Left renal cortex interstitium (tissue), 4 donors: ENCODE measurements around the gene GLB1L3. TPM values are rescaled to one million over a fixed set of nuclear protein-coding genes. Genes with fewer than 3 reads are reported as not detected.
"Not testable (repeated sequence)": the region's sequence is repeated elsewhere in the genome, so short reads cannot be mapped to it uniquely, and the experiment has no call there.

Experiments
- DNase-seq, 4 donors: peaks; one replicate each; pipeline ENCODE4 v3.0.0-alpha.2; 2013; ENCODE audit warnings: low read depth in 4 of 4, low spot score in 2 of 4, missing footprints in 1 of 4
- polyA plus RNA-seq, 4 donors: library from polyadenylated mRNA; unstranded; fragments of 120-200 nt; gene quantifications; one replicate each; pipeline ENCODE4 v1.2.1, GENCODE V29; 2013; ENCODE audit not compliant: insufficient read length in 4 of 4

Gene GLB1L3
- polyA plus RNA-seq, 4 donors = 1.1 to 2.1 (median 1.3) TPM

- DNase-seq = no peak
These were observed 36.6 kb downstream of the GLB1L3 start for GRCh38 chr11:134312807-134313206.

DNA sequence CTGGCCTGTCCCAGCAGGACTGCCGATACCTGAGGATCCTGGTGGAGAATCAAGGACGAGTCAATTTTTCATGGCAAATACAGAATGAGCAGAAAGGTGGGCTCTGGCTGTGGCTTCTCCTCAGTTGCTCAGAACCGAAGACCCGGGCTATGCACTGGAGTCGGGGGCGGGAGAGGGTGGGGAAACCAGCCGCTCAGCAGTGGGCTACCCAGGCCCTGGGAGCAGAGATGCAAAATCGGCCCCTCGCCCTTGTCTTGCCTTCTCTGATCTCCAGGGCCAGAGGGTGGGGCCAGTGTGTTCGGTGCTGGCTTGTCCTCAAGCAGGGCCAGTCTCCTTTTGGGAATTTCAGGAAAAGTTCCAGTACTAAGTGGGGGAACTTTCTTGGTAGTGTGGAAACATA is 37.2 kb downstream of the GLB1L3 start:
- DNase-seq = no peak

DNA sequence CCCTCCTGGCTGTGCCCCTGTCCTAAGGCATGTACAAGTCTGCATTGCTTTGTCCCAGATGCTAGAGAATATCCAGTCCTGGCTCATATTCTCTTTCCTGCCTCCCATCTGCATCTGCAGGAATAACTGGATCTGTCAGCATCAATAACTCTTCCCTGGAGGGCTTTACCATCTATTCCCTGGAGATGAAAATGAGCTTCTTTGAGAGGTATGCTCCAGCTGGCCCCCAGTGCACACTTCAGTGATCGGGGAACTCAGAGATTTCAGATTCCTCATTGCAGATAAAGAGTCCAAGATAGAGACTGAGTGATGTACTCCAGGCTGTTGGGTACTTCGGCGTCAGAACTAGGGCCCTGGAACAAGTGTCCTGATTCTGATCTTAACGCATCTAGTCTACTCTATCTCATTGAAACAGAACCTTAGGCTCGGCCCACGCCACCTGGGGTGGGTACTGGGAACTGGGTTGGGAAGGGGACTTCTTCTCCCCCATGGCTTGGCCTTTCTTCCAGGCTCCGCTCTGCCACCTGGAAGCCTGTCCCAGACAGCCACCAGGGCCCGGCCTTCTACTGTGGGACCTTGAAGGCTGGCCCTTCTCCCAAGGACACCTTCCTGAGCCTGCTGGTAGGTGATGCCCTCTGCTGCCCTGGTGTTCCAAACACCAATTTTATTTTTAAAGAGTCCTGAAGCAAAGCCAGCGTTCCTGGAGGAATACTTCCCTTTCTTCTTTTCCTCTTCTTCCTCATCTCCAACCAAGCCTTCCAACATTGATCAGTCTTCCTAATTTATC is 37.8 kb downstream of the GLB1L3 start:
- DNase-seq = no peak

- DNase-seq = no peak
These were observed 40.9 kb downstream of the GLB1L3 start for GRCh38 chr11:134317103-134317502.

- DNase-seq = not testable (repeated sequence)
These were observed 45.2 kb downstream of the GLB1L3 start for GRCh38 chr11:134321373-134321772.

DNA sequence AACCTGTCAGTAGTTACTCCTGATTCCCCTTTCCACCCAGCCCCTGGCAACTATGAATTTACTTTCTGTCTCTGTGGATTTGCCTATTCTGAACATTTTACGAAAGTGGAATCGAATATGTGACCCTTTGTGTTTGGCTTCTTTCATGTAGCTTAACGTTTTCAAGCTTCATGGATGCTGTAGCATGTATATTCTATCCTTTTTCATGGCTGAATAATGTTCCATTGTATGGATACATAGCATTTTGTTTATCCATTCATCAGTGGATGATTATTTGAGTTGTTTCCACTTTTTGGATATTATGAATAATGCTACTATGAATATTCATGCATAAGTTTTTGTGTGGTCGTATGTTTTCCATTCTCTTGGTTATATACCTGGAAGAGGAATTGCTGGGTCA is 46.4 kb downstream of the GLB1L3 start:
- DNase-seq = no peak

GRCh38 chr11:134328433-134328832 is 52.3 kb downstream of the GLB1L3 start:
- no peak for DNase-seq

- DNase-seq = no peak
These were observed 54.6 kb downstream of the GLB1L3 start for GRCh38 chr11:134330611-134331353.

DNA sequence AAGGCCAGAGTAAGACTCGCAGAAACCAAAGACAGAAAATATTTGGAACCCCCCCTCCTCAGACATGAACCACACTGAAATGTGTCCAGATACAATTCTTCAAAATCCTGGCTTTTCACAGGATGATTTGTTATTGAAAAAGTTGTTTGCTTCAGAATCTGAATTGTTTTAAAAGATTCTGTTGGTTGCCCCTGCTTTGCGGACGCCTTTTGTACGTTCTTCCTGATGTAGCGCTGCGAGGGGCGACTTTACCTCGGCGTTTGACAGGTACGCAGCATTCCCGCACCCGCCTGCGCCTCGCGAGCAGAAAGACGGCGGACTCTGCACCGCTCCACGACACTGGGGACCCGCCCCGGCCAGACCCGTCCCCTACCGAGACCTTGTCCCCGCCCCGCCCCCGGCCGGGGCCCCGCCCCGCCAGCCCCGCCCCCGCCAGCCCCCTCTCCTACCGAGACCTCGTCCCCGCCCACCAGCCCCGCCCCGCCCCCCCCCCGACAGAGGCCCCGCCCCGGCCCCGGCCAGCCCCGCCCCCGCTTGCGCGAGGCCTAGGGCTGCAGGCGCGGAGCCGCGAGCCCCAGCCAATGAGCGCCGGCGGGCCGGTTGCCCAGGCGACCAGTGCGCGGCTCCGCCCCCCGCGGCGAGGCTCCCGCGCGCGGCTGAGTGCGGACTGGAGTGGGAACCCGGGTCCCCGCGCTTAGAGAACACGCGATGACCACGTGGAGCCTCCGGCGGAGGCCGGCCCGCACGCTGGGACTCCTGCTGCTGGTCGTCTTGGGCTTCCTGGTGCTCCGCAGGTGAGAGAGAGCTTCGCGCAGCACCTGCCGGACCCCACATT is 55.4 kb downstream of the GLB1L3 start, which contains the start of gene GLB1L2:
Gene GLB1L2 (plus strand): TSS at position 635 of the 835 bp plus-strand sequence. CDS start 74 bp downstream, at position 709.
- peak in 3 of 4 donors; percentile 37 to 45 (median 38) for DNase-seq

DNA sequence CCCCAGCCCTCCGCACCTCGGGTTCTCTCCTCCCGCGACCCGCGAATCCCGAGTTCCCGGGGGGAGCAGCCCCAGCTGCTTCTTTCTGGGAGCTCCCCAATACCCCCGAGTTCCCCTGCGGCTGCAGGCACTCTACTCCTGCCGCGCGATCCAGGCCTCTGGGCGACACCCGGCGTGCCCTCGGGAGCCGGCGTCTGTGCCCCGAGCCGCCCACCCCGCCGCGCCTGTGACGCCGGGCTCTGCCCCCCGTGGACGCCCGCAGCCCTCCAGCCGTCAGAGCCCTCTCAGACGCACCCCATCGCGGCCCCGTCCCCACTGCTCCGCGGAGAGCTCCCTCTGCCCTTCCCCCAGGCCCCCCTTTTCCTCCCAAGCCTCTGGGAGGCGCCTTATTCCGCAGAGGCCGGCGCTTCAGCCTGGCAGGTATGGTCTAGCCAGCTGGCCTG is 56.0 kb downstream of the GLB1L3 start:
- no peak for DNase-seq

DNA sequence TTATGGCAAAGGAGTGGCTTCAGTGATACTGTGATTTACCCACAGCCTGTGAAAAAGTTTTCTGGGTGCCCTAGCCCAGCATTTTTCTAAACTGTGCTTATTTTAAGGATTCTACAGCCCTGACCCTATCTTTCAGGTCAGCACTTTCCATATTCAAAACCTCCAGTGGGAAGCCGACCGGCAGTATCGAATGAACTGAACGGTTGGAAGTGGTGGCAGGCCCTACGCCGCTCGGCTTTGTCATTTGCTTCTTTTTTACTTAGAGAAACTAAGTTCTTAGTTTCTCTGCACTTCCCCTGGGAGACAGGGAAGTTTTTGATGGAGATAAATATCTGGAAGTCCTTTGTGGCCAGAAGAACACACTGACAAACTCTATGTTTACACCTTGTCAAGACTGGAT is 56.6 kb downstream of the GLB1L3 start:
- no peak for DNase-seq

- DNase-seq = no peak
These were observed 57.1 kb downstream of the GLB1L3 start for GRCh38 chr11:134333312-134333711.

DNA sequence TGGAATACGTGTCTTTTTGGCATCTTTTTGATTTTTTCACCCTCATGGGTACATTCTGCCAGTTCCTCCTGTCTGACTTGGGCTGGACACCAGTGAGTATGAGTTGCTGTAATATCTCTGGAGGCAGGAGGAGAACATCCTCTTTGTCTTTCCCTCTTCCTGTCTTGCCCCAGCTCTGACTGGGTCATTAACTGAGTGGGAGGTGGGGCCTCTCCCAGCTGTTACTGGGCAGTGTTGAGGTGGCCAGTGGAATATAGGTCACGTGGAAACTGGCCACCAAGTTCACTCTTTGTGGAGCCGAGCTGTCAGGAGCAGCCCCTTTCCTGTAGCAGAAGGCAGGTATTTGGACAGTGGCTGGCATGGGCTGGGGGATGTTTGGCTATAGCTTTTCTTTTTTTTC is 57.8 kb downstream of the GLB1L3 start:
- DNase-seq = no peak

DNA sequence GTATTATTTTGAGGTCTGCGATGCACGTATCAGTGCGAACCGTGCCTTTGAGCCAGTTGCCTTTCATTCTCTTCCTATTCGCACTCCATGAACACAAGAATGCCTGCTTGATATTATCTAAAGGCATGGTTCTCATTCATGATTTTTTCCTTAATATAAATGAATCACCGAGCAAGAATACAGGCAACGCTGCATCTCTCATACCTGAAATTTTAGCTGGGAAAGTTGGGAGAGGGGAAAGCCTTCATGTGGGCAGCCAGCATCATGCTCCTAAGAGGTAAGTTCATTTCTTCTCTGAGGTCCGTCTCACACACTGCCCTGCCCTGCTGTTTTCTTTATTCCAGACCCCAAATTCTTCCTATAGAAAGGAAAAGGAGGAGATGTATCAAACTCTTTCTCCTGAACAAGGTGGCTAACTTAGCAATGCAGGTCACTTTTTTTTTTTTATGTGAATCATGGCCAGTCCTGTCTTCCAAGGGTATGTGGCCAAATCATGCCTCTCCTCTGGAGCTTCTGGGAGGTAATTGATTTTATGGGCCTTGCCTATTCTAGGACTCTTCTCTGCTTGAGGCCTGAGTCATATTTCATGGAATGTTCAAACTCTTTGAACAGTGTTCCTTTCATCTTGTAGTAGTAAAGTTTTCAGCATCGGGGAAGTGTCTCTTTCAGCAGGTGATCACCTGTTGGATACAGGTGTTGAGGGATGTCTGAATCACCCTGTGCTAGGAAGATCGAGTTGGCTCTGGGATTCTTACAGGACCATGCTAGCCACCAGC is 58.8 kb downstream of the GLB1L3 start:
- DNase-seq = no peak

GRCh38 chr11:134337051-134337450 is 60.9 kb downstream of the GLB1L3 start:
- no peak for DNase-seq

DNA sequence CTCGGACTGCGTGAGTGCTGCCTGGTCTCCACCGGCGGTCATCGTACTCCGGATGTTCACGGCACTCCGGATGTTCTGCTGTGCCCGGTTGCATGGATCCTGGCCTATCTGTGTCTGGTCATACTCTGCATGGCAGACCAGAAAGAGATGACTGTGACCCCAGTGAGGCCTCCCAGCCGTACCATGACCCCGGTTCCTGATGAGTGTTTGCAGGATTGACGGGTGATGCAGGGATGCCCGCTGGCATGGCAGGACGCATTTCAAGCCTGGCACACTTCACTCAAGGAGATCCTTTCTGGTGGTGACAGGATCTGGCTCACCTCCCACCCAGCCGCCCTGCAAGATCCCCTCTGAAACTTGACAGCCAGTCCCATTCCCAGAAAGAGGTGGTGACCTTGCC is 61.9 kb downstream of the GLB1L3 start:
- no peak for DNase-seq

DNA sequence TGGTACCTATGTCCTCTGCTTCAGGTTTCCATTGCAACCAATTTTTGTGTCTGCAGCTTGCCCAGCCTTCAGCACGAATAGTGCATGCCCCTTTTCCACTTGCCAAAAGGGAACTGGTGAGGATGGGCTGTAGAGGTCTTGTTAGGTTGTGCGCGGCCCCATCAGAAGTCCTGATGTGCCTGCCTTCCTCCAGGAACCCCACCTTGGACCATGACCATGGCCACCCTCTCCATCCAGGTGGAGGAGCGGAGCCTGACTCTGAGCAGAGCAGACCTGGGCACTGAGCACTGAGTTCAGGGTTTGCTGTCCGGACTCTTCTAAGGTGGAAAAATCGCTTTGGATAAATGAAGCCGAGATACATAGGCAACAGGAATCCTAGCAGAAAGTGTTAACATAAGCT is 62.5 kb downstream of the GLB1L3 start:
- DNase-seq = no peak

GRCh38 chr11:134339756-134340155 is 63.6 kb downstream of the GLB1L3 start:
- no peak for DNase-seq

GRCh38 chr11:134340354-134340964 is 64.3 kb downstream of the GLB1L3 start:
- DNase-seq = no peak
